HCT116 (cell line): ENCODE measurements around the gene CLDN12. TPM values are rescaled to one million over a fixed set of nuclear protein-coding genes. Genes with fewer than 3 reads are reported as not detected.

Experiments
- ATAC-seq: fragments of 200-7000 bp; cut with Tn5 transposase; 2 replicates; pipeline ENCODE4 v1.9.1; 2020; ENCODE audit warnings: mild to moderate bottlenecking, moderate library complexity
- BruUV-seq: library from RNA; stranded (reverse); fragments of 400-500 nt; replicated peaks from 2 replicates; lab custom pipeline; 2021; lab: Mats Ljungman, UMichigan
- CTCF ChIA-PET: fragments of 300-600 bp; sonication (Branson Sonifier 250); formaldehyde crosslinking; loops from one replicate; lab custom pipeline; 2021; ENCODE audit warnings: antibody characterized with exemption; lab: Charles Lee
- POLR2A ChIA-PET: fragments of 300-600, 350-600 bp; sonication (Branson Sonifier 250); formaldehyde crosslinking; loops from one replicate; lab custom pipeline; 2021; ENCODE audit warnings: antibody characterized with exemption; lab: Charles Lee
- RAD21 ChIA-PET, 2 experiments: fragments of 300-600 bp; sonication (Branson Sonifier 250); formaldehyde crosslinking; loops; one replicate each; lab custom pipeline; 2023; ENCODE audit warnings: low total read pairs in 2 of 2; ENCODE audit not compliant: uncharacterized antibody in 2 of 2, unreplicated experiment in 2 of 2, low non-redundant PET in 1 of 2; lab: Charles Lee
- DNase-seq: peaks from one replicate; pipeline ENCODE4 v3.0.0-alpha.2; 2010; ENCODE audit warnings: low read depth, low spot score
- H2AFZ ChIP-seq: fragments of 200-600 bp; shearing (Covaris generic), sonication (generic); 2 replicates; pipeline ENCODE4 v1.6.1; 2017; ENCODE audit warnings: low read depth, mixed run types, mixed read lengths, antibody characterized with exemption, low read length; ENCODE audit not compliant: poor library complexity, severe bottlenecking
- H3K27ac ChIP-seq: 2 replicates; pipeline ENCODE4 v1.5.1; 2012; ENCODE audit warnings: low read depth, low read length
- H3K27me3 ChIP-seq: fragments of 200-600 bp; sonication (generic); 2 replicates; pipeline ENCODE4 v1.6.1; 2016; ENCODE audit warnings: mixed run types, low read length, mixed read lengths; ENCODE audit not compliant: insufficient read depth
- H3K36me3 ChIP-seq, 2 experiments: fragments of 200-500 bp in 1 of 2; fragments of 200-600 bp in 1 of 2; sonication (Bioruptor generic) in 1 of 2; sonication (generic) in 1 of 2; 2 replicates each; pipeline versions ENCODE4 v1.5.1 to v1.6.1; 2014 to 2016; ENCODE audit warnings: low read length in 2 of 2, inconsistent platforms in 1 of 2, mixed read lengths in 1 of 2, mixed run types in 1 of 2; ENCODE audit not compliant: insufficient read depth in 2 of 2, control insufficient read depth in 1 of 2
- H3K4me1 ChIP-seq, 2 experiments: fragments of 200-600 bp in 1 of 2; sonication (generic) in 1 of 2; 2 replicates each; pipeline versions ENCODE4 v1.5.1 to v1.6.1; 2012 to 2017; ENCODE audit warnings: low read length in 2 of 2, inconsistent platforms in 1 of 2, mild to moderate bottlenecking in 1 of 2, mixed read lengths in 1 of 2, mixed run types in 1 of 2, moderate library complexity in 1 of 2; ENCODE audit not compliant: insufficient read depth in 2 of 2, control insufficient read depth in 1 of 2
- H3K4me2 ChIP-seq: fragments of 200-600 bp; sonication (generic); 2 replicates; pipeline ENCODE4 v1.6.1; 2017; ENCODE audit warnings: mixed run types, low read length, mixed read lengths
- H3K4me3 ChIP-seq, 2 experiments: fragments of 200-600 bp in 1 of 2; sonication (generic) in 1 of 2; replicated peaks in 1 of 2; 2 replicates each; pipeline ENCODE4 v1.5.1; 2011 to 2016; ENCODE audit warnings: low read length in 2 of 2, control low read depth in 1 of 2, low read depth in 1 of 2, mild to moderate bottlenecking in 1 of 2, mixed read lengths in 1 of 2, mixed run types in 1 of 2
- H3K79me2 ChIP-seq: fragments of 200-600 bp; sonication (generic); 2 replicates; pipeline ENCODE4 v1.6.1; 2017; ENCODE audit warnings: mild to moderate bottlenecking, mixed run types, low read length, moderate library complexity, mixed read lengths; ENCODE audit not compliant: insufficient read depth
- H3K9ac ChIP-seq: fragments of 200-600 bp; sonication (generic); 2 replicates; pipeline ENCODE4 v1.6.1; 2016; ENCODE audit warnings: low read length, mixed read lengths
- H3K9me2 ChIP-seq: fragments of 200-600 bp; sonication (generic), shearing (Covaris generic); 2 replicates; pipeline ENCODE4 v1.6.1; 2017; ENCODE audit warnings: mixed run types, mild to moderate bottlenecking, moderate library complexity; ENCODE audit not compliant: insufficient read depth
- H3K9me3 ChIP-seq, 2 experiments: fragments of 200-500 bp in 1 of 2; fragments of 200-600 bp in 1 of 2; sonication (Bioruptor generic) in 1 of 2; sonication (generic) in 1 of 2; 2 replicates each; pipeline ENCODE4 v1.6.1; 2014 to 2017; ENCODE audit warnings: low read length in 2 of 2, mixed read lengths in 2 of 2, inconsistent platforms in 1 of 2, low read depth in 1 of 2, mild to moderate bottlenecking in 1 of 2, mixed run types in 1 of 2, moderate library complexity in 1 of 2; ENCODE audit not compliant: control insufficient read depth in 1 of 2, insufficient read depth in 1 of 2
- H4K20me1 ChIP-seq: fragments of 200-600 bp; sonication (generic), shearing (Covaris generic); 2 replicates; pipeline ENCODE4 v1.6.1; 2017; ENCODE audit warnings: mixed run types, mild to moderate bottlenecking, moderate library complexity; ENCODE audit not compliant: insufficient read depth
- ATF3 ChIP-seq: IDR thresholded peaks from 2 replicates; pipeline ENCODE4 v1.6.1; 2012
- CEBPB ChIP-seq: IDR thresholded peaks from 2 replicates; pipeline ENCODE4 v1.6.1; 2012; ENCODE audit warnings: low read depth
- EGR1 ChIP-seq: IDR thresholded peaks from 2 replicates; pipeline ENCODE4 v1.6.1; 2012; ENCODE audit warnings: low read depth
- EZH2 ChIP-seq: fragments of 200-600 bp; sonication (generic); IDR thresholded peaks from 2 replicates; pipeline ENCODE4 v1.6.1; 2017; ENCODE audit warnings: antibody characterized with exemption, mixed run types
- EZH2phosphoT487 ChIP-seq: fragments of 200-600 bp; IDR thresholded peaks from 2 replicates; pipeline ENCODE4 v1.6.1; 2018; ENCODE audit warnings: antibody characterized with exemption, borderline replicate concordance
- MAX ChIP-seq: IDR thresholded peaks from 2 replicates; pipeline ENCODE4 v1.6.1; 2012
- POLR2A ChIP-seq: IDR thresholded peaks from 2 replicates; pipeline ENCODE4 v1.7.0; 2011; ENCODE audit warnings: borderline replicate concordance; ENCODE audit not compliant: insufficient read depth, insufficient read length; ENCODE audit errors: extremely low read depth
- POLR2AphosphoS5 ChIP-seq: IDR thresholded peaks from 2 replicates; pipeline ENCODE4 v1.6.1; 2011; ENCODE audit warnings: mild to moderate bottlenecking, low read depth, low read length, moderate library complexity
- REST ChIP-seq: IDR thresholded peaks from 2 replicates; pipeline ENCODE4 v1.6.1; 2012; ENCODE audit warnings: low read depth
- SIN3A ChIP-seq: IDR thresholded peaks from 2 replicates; pipeline ENCODE4 v1.6.1; 2012; ENCODE audit warnings: low read depth
- SP1 ChIP-seq: IDR thresholded peaks from 2 replicates; pipeline ENCODE4 v1.6.1; 2012; ENCODE audit warnings: low read depth
- SRF ChIP-seq: IDR thresholded peaks from 2 replicates; pipeline ENCODE4 v1.6.1; 2012; ENCODE audit warnings: low read depth
- TCF7L2 ChIP-seq: IDR thresholded peaks from 2 replicates; pipeline ENCODE4 v1.7.0; 2011; ENCODE audit warnings: borderline replicate concordance, inconsistent platforms; ENCODE audit not compliant: insufficient read depth, insufficient read length; ENCODE audit errors: extremely low read depth
- ZBTB33 ChIP-seq: IDR thresholded peaks from 2 replicates; pipeline ENCODE4 v1.6.1; 2011; ENCODE audit warnings: mild to moderate bottlenecking, low read length, moderate library complexity; ENCODE audit not compliant: insufficient replicate concordance; ENCODE audit errors: extremely low read depth
- intact Hi-C: fragments of 100-400 bp; cut with micrococcal nuclease; formaldehyde crosslinking; loops from 2 replicates; pipeline ENCODE4 v1.10.0; 2022
- total RNA-seq: library from RNA; stranded (reverse); gene quantifications from one replicate; pipeline ENCODE4 v1.2.1, GENCODE V29; 2021; ENCODE audit not compliant: unreplicated experiment

CLDN12 gene
- total RNA-seq, 1 experiment from 2014 or later = 30.6 TPM

- no peak for TF ChIP-seq ZBTB33
- TF ChIP-seq SP1 = no peak
- TF ChIP-seq POLR2A = no peak
- no peak for TF ChIP-seq SRF
- no peak for TF ChIP-seq MAX
- TF ChIP-seq CEBPB = no peak
- no peak for TF ChIP-seq ATF3
- no peak for TF ChIP-seq EZH2phosphoT487
- no peak for TF ChIP-seq POLR2AphosphoS5
- TF ChIP-seq TCF7L2 = no peak
- no peak for TF ChIP-seq SIN3A
- TF ChIP-seq EGR1 = no peak
- TF ChIP-seq, all 23 proteins: peak for 0
Measured at GRCh38 chr7:90384433-90384832, 18.8 kb upstream of the CLDN12 start (continued).

GRCh38 chr7:90387470-90388240 is 15.6 kb upstream of the CLDN12 start:
- POLR2A ChIA-PET = no interaction called here

More at GRCh38 chr7:90387470-90388240, 15.6 kb upstream of the CLDN12 start:
- no peaks in the 10 kb centered on the region for H3K9me3 ChIP-seq
- no peak overlapping the region for H3K4me3 ChIP-seq
- ATAC-seq (no peak), DNase-seq (no peak)
- peaks cover 0 to 14% of the 10 kb centered on the region in 2 experiments; a peak in 1 of 4 replicates for H3K4me1 ChIP-seq
- no peaks in the 10 kb centered on the region for H3K9me2 ChIP-seq
- no peaks in the 10 kb centered on the region for H3K27me3 ChIP-seq
- intact Hi-C loops = no loop called here
- peak; percentile 45 for TF ChIP-seq REST
- no peak for TF ChIP-seq EZH2
- CTCF ChIA-PET = no interaction called here
- RAD21 ChIA-PET = no interaction called here
- no peak overlapping the region for H3K9ac ChIP-seq
- no peak overlapping the region for H2AFZ ChIP-seq
- H3K4me2 ChIP-seq = no peak overlapping the region
- no peaks in the 10 kb centered on the region for H4K20me1 ChIP-seq
- peaks cover 7 to 9% of the 10 kb centered on the region in 2 experiments; a peak in 1 of 4 replicates for H3K36me3 ChIP-seq
- H3K27ac ChIP-seq = no peak overlapping the region
- BruUV-seq = no TSS peak
- no peaks in the 10 kb centered on the region for H3K79me2 ChIP-seq
